Chondrocyte (in vitro differentiated cells): ENCODE data around the gene COX6A2. TPM values are rescaled to one million over a fixed set of nuclear protein-coding genes. Genes with fewer than 3 reads are reported as not detected.
"Not testable (repeated sequence)": the region's sequence is repeated elsewhere in the genome, so short reads cannot be mapped to it uniquely, and the experiment has no call there.

Experiments
- DNase-seq: peaks from one replicate; pipeline ENCODE4 v3.0.0; 2021; ENCODE audit warnings: mixed read lengths, low spot score
- H3K27ac Mint-ChIP-seq: one replicate; pipeline ENCODE4 v1.8.0; 2021; ENCODE audit warnings: mild to moderate bottlenecking, moderate library complexity, mixed read lengths; ENCODE audit not compliant: unreplicated experiment
- H3K27me3 Mint-ChIP-seq: 2 replicates; pipeline ENCODE4 v1.8.0; 2021; ENCODE audit warnings: low read depth, mixed read lengths
- H3K36me3 Mint-ChIP-seq: 2 replicates; pipeline ENCODE4 v1.8.0; 2021; ENCODE audit warnings: low read depth, mixed read lengths
- H3K4me1 Mint-ChIP-seq: 2 replicates; pipeline ENCODE4 v1.8.0; 2021; ENCODE audit warnings: low read depth, mild to moderate bottlenecking, mixed read lengths
- H3K4me3 Mint-ChIP-seq: one replicate; pipeline ENCODE4 v1.8.0; 2021; ENCODE audit warnings: mild to moderate bottlenecking, moderate library complexity, mixed read lengths; ENCODE audit not compliant: unreplicated experiment
- H3K9me3 Mint-ChIP-seq: 2 replicates; pipeline ENCODE4 v1.8.0; 2021; ENCODE audit warnings: low read depth, mixed read lengths
- CTCF ChIP-seq: fragments of 200-600 bp; sonication (generic); IDR thresholded peaks from 2 replicates; pipeline ENCODE4 v1.5.0; 2021; ENCODE audit warnings: antibody characterized with exemption, mild to moderate bottlenecking, moderate library complexity
- total RNA-seq: library from RNA; stranded (reverse); gene quantifications from 3 replicates; pipeline ENCODE4 v1.2.1, GENCODE V29; 2021

Gene COX6A2
- total RNA-seq, 1 donor from 2014 or later = not detected

GRCh38 chr16:31440516-31441184, 12.5 kb upstream of the COX6A2 start:
- Mint-ChIP-seq H3K4me1 (peaks cover 13% of the 10 kb centered on the region), H3K4me3 (no peak overlapping the region), H3K27me3 (no peaks in the 10 kb centered on the region), H3K36me3 (no peaks in the 10 kb centered on the region), H3K9me3 (no peaks in the 10 kb centered on the region), H3K27ac (no peak overlapping the region)
- peak; percentile 7 for DNase-seq
- no peak for TF ChIP-seq CTCF

DNA sequence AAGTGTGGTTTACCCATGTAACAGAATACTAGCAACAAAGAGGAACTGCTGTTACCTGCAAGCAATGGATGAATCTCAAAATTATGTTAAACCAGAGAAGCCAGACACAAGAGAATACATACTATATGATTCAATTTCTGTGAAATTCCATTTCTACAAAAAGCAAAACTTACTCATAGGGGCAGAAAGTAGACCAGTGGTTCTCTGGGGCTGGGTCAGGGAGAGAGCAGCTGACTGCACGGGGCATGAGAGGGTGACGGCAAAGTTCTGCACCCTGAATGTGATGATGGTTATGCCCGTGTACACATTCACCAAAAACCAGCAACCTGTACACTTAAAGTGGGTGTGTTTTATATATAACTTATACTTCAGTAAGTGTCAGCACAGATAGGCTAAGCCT, 11.4 kb upstream of the COX6A2 start:
- Mint-ChIP-seq H3K27me3 (no peaks in the 10 kb centered on the region), H3K4me3 (no peak overlapping the region), H3K27ac (no peak overlapping the region), H3K9me3 (no peaks in the 10 kb centered on the region), H3K36me3 (no peaks in the 10 kb centered on the region), H3K4me1 (peaks cover 13% of the 10 kb centered on the region)
- peak; percentile 19 for DNase-seq
- TF ChIP-seq CTCF = no peak

- DNase-seq, H3K27ac Mint-ChIP-seq, H3K9me3 Mint-ChIP-seq, H3K36me3 Mint-ChIP-seq, H3K27me3 Mint-ChIP-seq, H3K4me3 Mint-ChIP-seq: not testable (repeated sequence)
- peaks cover 13% of the 10 kb centered on the region for H3K4me1 Mint-ChIP-seq
These were observed 10.9 kb upstream of the COX6A2 start for GRCh38 chr16:31439023-31439422.

GRCh38 chr16:31438414-31438813, 10.3 kb upstream of the COX6A2 start:
- H3K36me3 Mint-ChIP-seq = no peaks in the 10 kb centered on the region
- no peak for TF ChIP-seq CTCF
- no peak overlapping the region for H3K27ac Mint-ChIP-seq
- no peaks in the 10 kb centered on the region for H3K27me3 Mint-ChIP-seq
- DNase-seq = peak; percentile 5
- H3K4me3 Mint-ChIP-seq = no peak overlapping the region
- H3K9me3 Mint-ChIP-seq = no peaks in the 10 kb centered on the region
- peaks cover 13% of the 10 kb centered on the region for H3K4me1 Mint-ChIP-seq

DNA sequence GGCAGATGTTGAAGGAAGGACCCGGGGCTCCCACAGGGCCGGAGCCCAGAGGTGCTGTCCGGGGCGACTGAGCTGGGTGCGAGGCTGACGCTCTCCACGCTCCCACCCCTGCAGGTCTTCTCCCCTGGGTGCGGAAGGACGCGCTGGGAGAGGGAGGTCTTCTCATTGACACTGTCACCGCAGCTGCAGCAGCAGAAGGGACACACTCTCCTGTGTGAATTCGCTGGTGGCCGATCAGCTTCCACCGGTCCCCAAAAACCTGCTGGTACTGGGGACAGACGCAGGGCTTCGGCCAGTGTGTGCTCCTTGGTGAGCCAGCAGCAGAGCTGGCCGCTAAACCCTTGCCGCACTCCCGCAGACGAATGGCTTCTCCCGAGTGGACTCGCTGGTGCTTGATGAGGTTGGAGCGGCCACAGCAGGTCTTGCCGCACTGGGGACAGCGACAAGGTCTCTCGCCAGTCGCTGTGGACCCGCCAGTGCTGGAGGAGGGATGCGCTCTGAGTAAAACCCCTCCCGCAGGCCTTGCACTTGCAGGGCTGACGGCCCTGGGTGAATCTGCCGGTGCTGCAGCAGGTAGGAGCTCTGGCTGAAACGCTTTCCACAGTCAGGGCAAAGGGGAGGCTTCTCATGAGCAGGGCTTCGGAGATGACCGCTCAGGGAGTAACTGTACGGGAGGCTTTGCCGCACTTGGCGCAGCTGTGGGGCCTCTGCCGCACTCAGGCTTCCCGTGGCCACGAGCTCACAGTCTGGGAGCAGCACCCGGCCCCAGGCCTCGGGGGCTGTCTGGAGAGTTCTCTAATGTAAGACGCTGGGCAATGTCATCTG, 8.3 kb upstream of the COX6A2 start:
- no peaks in the 10 kb centered on the region for H3K9me3 Mint-ChIP-seq
- H3K4me1 Mint-ChIP-seq = peaks cover 5% of the 10 kb centered on the region
- H3K27me3 Mint-ChIP-seq = no peaks in the 10 kb centered on the region
- H3K27ac Mint-ChIP-seq = no peak overlapping the region
- peak; percentile 91 for DNase-seq
- H3K36me3 Mint-ChIP-seq = no peaks in the 10 kb centered on the region
- H3K4me3 Mint-ChIP-seq = no peak overlapping the region
- TF ChIP-seq CTCF = no peak
